ENCODE results near the gene CDCA7.

Gene CDCA7

GRCh38 chr2:173392731-173393130, 38.1 kb downstream of the CDCA7 start:
- TF ChIP-seq CTCF (IDR thresholded peaks at IDR 0.05; ENCODE audit: extremely low read depth, insufficient read depth, missing control alignments), result no peak
- no peak for DNase-seq (ENCODE audit: low spot score)
- in situ Hi-C loops (cut with MboI; ENCODE audit: low pct_unique_long_range_greater_than_20kb, low sequenced_read_pairs, unreplicated experiment), result no loop called here

- DNase-seq (ENCODE audit: low spot score), result no peak
- in situ Hi-C loops (cut with MboI; ENCODE audit: low pct_unique_long_range_greater_than_20kb, low sequenced_read_pairs, unreplicated experiment), result no loop called here
- no peak for TF ChIP-seq CTCF (IDR thresholded peaks at IDR 0.05; ENCODE audit: extremely low read depth, insufficient read depth, missing control alignments)
Measured at GRCh38 chr2:173393186-173393585, 38.5 kb downstream of the CDCA7 start.

GRCh38 chr2:173393636-173394035, 39.0 kb downstream of the CDCA7 start:
- DNase-seq (ENCODE audit: low spot score), result no peak
- in situ Hi-C loops (cut with MboI; ENCODE audit: low pct_unique_long_range_greater_than_20kb, low sequenced_read_pairs, unreplicated experiment), result no loop called here
- TF ChIP-seq CTCF (IDR thresholded peaks at IDR 0.05; ENCODE audit: extremely low read depth, insufficient read depth, missing control alignments), result no peak

- in situ Hi-C loops (cut with MboI; ENCODE audit: low pct_unique_long_range_greater_than_20kb, low sequenced_read_pairs, unreplicated experiment), result no loop called here
- TF ChIP-seq CTCF (IDR thresholded peaks at IDR 0.05; ENCODE audit: extremely low read depth, insufficient read depth, missing control alignments), result no peak
- DNase-seq (ENCODE audit: low spot score), result no peak
Measured at GRCh38 chr2:173394091-173394974, 39.7 kb downstream of the CDCA7 start.

- in situ Hi-C loops (cut with MboI; ENCODE audit: low pct_unique_long_range_greater_than_20kb, low sequenced_read_pairs, unreplicated experiment), result no loop called here
Measured at GRCh38 chr2:173395567-173396351, 41.1 kb downstream of the CDCA7 start.

More at GRCh38 chr2:173395567-173396351, 41.1 kb downstream of the CDCA7 start:
- no peak for TF ChIP-seq CTCF (IDR thresholded peaks at IDR 0.05; ENCODE audit: extremely low read depth, insufficient read depth, missing control alignments)
- no peak for DNase-seq (ENCODE audit: low spot score)

Data from GM13977 (cell line).